Activated gamma-delta T cell treated with Interleukin-2 at 50 U/mL for 16 hours (primary cell): ENCODE measurements around the gene GIGYF2.

Experiments
- DNase-seq: peaks from one replicate; pipeline ENCODE4 v3.0.0-alpha.2; 2020

The GIGYF2 gene

GRCh38 chr2:232870018-232870765 lies 173.1 kb downstream of the GIGYF2 start, which contains the start of gene SNORC:
Gene SNORC, plus strand, starts transcription at chr2:232870264. Its CDS starts 78 bp downstream, at chr2:232870342.
- DNase-seq, result no peak

- DNase-seq, result no peak
Observed at GRCh38 chr2:232870766-232871371, 173.7 kb downstream of the GIGYF2 start.

GRCh38 chr2:232871418-232871834 lies 174.3 kb downstream of the GIGYF2 start:
- DNase-seq, result no peak

- no peak for DNase-seq
Observed at GRCh38 chr2:232871835-232872736, 175.0 kb downstream of the GIGYF2 start.

- DNase-seq, result no peak
Observed at GRCh38 chr2:232872826-232873225, 175.7 kb downstream of the GIGYF2 start.

GRCh38 chr2:232873292-232873908 lies 176.3 kb downstream of the GIGYF2 start:
- DNase-seq, result no peak

- no peak for DNase-seq
Observed at GRCh38 chr2:232873909-232874641, 176.9 kb downstream of the GIGYF2 start.

- DNase-seq, result no peak
Observed at GRCh38 chr2:232874677-232875223, 177.6 kb downstream of the GIGYF2 start.

GRCh38 chr2:232875256-232876121 lies 178.4 kb downstream of the GIGYF2 start:
- DNase-seq, result no peak

GRCh38 chr2:232876161-232876977 lies 179.2 kb downstream of the GIGYF2 start:
- DNase-seq, result no peak

- DNase-seq, result no peak
Observed at GRCh38 chr2:232876978-232877441, 179.9 kb downstream of the GIGYF2 start.

- no peak for DNase-seq
Observed at GRCh38 chr2:232877940-232878511, 180.9 kb downstream of the GIGYF2 start.

GRCh38 chr2:232878855-232879617 lies 181.9 kb downstream of the GIGYF2 start:
- no peak for DNase-seq

GRCh38 chr2:232879618-232880494 lies 182.7 kb downstream of the GIGYF2 start:
- DNase-seq, result no peak

GRCh38 chr2:232880764-232881351 lies 183.7 kb downstream of the GIGYF2 start:
- DNase-seq, result no peak

- no peak for DNase-seq
Observed at GRCh38 chr2:232882085-232882484, 185.0 kb downstream of the GIGYF2 start.

- DNase-seq, result no peak
Observed at GRCh38 chr2:232882505-232883115, 185.5 kb downstream of the GIGYF2 start.
